Skeletal muscle satellite cell (primary cell): ENCODE measurements around the gene CDKN2B-AS1.
"Not testable (repeated sequence)": the region's sequence is repeated elsewhere in the genome, so short reads cannot be mapped to it uniquely, and the experiment has no call there.

Source experiments
- H3K27me3 ChIP-seq: 2 replicates; pipeline ENCODE4 v1.7.0; 2013; ENCODE audit warnings: low read length; ENCODE audit not compliant: control insufficient read depth, insufficient read depth
- H3K36me3 ChIP-seq: 2 replicates; pipeline ENCODE4 v1.7.0; 2013; ENCODE audit warnings: mild to moderate bottlenecking, control low read depth, low read length; ENCODE audit not compliant: insufficient read depth
- H3K4me1 ChIP-seq: 2 replicates; pipeline ENCODE4 v1.7.0; 2013; ENCODE audit warnings: low read length; ENCODE audit not compliant: control insufficient read depth, insufficient read depth
- H3K4me2 ChIP-seq: 2 replicates; pipeline ENCODE4 v1.7.0; 2013; ENCODE audit warnings: mild to moderate bottlenecking, low read length
- H3K4me3 ChIP-seq: 2 replicates; pipeline ENCODE4 v1.7.0; 2013; ENCODE audit warnings: low read length
- H3K9ac ChIP-seq: 2 replicates; pipeline ENCODE4 v1.7.0; 2013; ENCODE audit warnings: mild to moderate bottlenecking, low read depth, low read length, moderate library complexity
- H3K9me3 ChIP-seq: replicated peaks from 2 replicates; pipeline ENCODE4 v1.7.0; 2013; ENCODE audit warnings: mild to moderate bottlenecking, control low read depth, low read length

Gene CDKN2B-AS1

DNA sequence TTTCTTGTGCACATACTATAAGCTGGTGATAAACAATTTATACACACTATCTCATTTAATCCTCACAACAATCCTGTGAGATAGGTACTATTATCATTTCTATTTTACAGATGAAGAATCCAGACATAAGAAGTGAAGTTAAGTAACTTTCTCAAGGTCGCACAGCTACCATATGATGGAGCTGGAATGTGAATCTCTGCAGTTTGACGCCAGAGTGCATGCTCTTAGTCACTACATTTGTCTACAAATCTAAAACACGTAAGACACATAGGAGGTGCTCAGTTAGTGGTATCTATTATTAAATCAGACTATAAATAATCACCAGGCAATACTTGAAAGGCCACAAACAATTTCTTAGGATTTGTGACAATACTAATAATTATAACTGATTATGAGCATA, 59.5 kb downstream of the CDKN2B-AS1 start:
- Histone ChIP-seq H3K4me2 (no peak overlapping the region), H3K4me1 (peaks cover 27% of the 10 kb centered on the region), H3K27me3 (no peaks in the 10 kb centered on the region), H3K9ac (no peak overlapping the region), H3K4me3 (no peak overlapping the region), H3K36me3 (peaks cover 2% of the 10 kb centered on the region), H3K9me3 (no peaks in the 10 kb centered on the region)

GRCh38 chr9:22054529-22054928, 59.9 kb downstream of the CDKN2B-AS1 start:
- Histone ChIP-seq H3K4me2 (no peak overlapping the region), H3K9ac (no peak overlapping the region), H3K27me3 (no peaks in the 10 kb centered on the region), H3K9me3 (no peaks in the 10 kb centered on the region), H3K4me1 (peaks cover 27% of the 10 kb centered on the region), H3K36me3 (peaks cover 2% of the 10 kb centered on the region), H3K4me3 (no peak overlapping the region)

- Histone ChIP-seq H3K4me2 (peak overlapping the region; percentile 5), H3K36me3 (peaks cover 2% of the 10 kb centered on the region), H3K9me3 (no peaks in the 10 kb centered on the region), H3K27me3 (no peaks in the 10 kb centered on the region), H3K9ac (peak overlapping the region; percentile 42), H3K4me3 (no peak overlapping the region), H3K4me1 (peaks cover 27% of the 10 kb centered on the region)
Observed at GRCh38 chr9:22055090-22055489, 60.5 kb downstream of the CDKN2B-AS1 start.

- Histone ChIP-seq H3K4me2 (no peak overlapping the region), H3K4me3 (no peak overlapping the region), H3K36me3 (peaks cover 2% of the 10 kb centered on the region), H3K9me3 (no peaks in the 10 kb centered on the region), H3K9ac (no peak overlapping the region), H3K4me1 (peaks cover 27% of the 10 kb centered on the region), H3K27me3 (no peaks in the 10 kb centered on the region)
Observed at GRCh38 chr9:22056402-22056801, 61.8 kb downstream of the CDKN2B-AS1 start.

- not testable (repeated sequence) for H3K4me2 ChIP-seq, H3K9ac ChIP-seq, H3K4me3 ChIP-seq, H3K9me3 ChIP-seq, H3K36me3 ChIP-seq, H3K27me3 ChIP-seq
- peaks cover 14% of the 10 kb centered on the region for H3K4me1 ChIP-seq
Observed at GRCh38 chr9:22057972-22058371, 63.4 kb downstream of the CDKN2B-AS1 start.

GRCh38 chr9:22060831-22061383, 66.3 kb downstream of the CDKN2B-AS1 start:
- H3K9me3 ChIP-seq: no peaks in the 10 kb centered on the region
- H3K36me3 ChIP-seq: peaks cover 2% of the 10 kb centered on the region
- H3K4me2 ChIP-seq: no peak overlapping the region
- H3K9ac ChIP-seq: no peak overlapping the region
- H3K4me1 ChIP-seq: no peaks in the 10 kb centered on the region
- no peaks in the 10 kb centered on the region for H3K27me3 ChIP-seq
- no peak overlapping the region for H3K4me3 ChIP-seq

GRCh38 chr9:22064957-22065356, 70.4 kb downstream of the CDKN2B-AS1 start:
- H3K36me3 ChIP-seq: no peaks in the 10 kb centered on the region
- no peaks in the 10 kb centered on the region for H3K4me1 ChIP-seq
- H3K27me3 ChIP-seq: no peaks in the 10 kb centered on the region
- H3K4me3 ChIP-seq: no peak overlapping the region
- no peaks in the 10 kb centered on the region for H3K9me3 ChIP-seq
- H3K9ac ChIP-seq: no peak overlapping the region
- no peak overlapping the region for H3K4me2 ChIP-seq

DNA sequence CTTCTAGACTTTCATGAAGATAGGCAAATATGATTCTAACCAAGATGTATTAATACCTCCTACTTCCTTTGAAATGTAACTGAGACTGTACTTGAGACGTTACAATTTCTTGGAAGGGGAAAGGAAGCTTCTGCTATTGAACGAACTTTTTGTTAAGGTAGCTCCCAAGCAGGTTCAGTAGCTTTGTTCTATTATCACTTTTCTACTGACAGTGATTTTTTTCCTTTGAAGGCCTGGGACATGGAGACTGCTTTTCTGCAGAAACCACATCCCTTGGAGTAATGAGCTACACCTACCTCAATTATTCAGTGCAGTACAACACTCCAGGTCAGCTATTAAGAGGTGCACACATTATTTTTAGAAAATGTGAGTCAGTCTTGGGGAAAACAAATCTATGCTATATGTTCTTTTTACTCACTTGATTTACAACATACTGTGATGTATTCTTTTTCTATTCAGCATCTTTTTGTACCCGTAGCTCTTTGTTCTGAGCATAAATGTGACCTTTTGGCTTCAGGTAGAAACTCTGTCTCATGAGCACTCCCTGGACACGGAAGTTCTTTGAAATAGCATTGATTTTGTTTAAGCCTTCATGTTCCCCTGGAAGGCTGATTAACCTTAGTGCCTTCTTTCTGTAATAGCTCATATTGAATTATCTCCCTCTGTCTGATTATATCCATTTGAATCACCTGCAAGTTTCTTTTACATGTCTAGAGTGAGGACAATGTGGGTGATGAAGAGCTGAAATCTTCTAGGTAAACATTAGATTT, 71.0 kb downstream of the CDKN2B-AS1 start:
- no peak overlapping the region for H3K4me2 ChIP-seq
- H3K27me3 ChIP-seq: no peaks in the 10 kb centered on the region
- H3K4me3 ChIP-seq: no peak overlapping the region
- H3K4me1 ChIP-seq: no peaks in the 10 kb centered on the region
- H3K9ac ChIP-seq: no peak overlapping the region
- H3K36me3 ChIP-seq: no peaks in the 10 kb centered on the region
- no peaks in the 10 kb centered on the region for H3K9me3 ChIP-seq

DNA sequence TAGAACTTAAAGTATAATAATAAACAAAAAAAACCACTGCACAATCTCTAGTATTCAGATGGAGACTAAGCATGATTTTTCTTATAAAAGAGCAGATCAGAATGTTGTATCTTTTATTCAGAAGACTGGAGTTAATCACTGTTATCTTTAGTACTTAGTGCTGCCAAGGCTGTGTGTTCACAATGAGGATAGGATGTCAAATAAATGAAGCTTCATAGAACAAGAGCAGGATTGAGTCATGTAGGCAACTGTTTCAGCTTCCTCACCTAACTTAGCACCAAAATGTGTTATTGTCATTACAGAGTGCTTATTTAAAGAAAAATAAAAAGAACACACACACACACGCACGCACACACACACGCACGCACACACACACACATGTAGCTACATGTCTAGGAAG, 72.6 kb downstream of the CDKN2B-AS1 start:
- H3K4me2 ChIP-seq: no peak overlapping the region
- no peak overlapping the region for H3K4me3 ChIP-seq
- H3K9ac ChIP-seq: no peak overlapping the region
- H3K27me3 ChIP-seq: no peaks in the 10 kb centered on the region
- H3K9me3 ChIP-seq: no peaks in the 10 kb centered on the region
- H3K4me1 ChIP-seq: no peaks in the 10 kb centered on the region
- H3K36me3 ChIP-seq: no peaks in the 10 kb centered on the region

DNA sequence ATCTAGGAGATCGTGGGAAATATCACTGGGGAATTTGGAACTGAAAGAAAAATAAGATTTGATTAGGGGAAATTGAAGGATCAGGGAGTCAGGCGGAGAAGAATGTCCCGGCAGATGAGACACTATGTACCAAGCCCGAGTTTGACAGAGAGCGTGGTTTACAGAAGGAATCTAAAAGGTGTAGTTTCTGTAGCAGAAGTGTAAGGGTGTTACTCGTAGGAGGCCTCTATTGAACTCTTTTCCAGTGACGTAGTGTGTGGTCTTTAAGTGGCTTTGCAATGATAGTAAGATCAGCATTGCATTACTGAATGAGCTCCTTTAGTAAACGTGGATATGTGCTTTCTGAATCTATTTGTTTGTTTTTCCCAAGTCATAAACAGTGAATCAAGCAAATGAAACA, 73.8 kb downstream of the CDKN2B-AS1 start:
- Histone ChIP-seq H3K36me3 (no peaks in the 10 kb centered on the region), H3K4me2 (no peak overlapping the region), H3K9me3 (no peaks in the 10 kb centered on the region), H3K4me3 (no peak overlapping the region), H3K9ac (no peak overlapping the region), H3K4me1 (no peaks in the 10 kb centered on the region), H3K27me3 (no peaks in the 10 kb centered on the region)

DNA sequence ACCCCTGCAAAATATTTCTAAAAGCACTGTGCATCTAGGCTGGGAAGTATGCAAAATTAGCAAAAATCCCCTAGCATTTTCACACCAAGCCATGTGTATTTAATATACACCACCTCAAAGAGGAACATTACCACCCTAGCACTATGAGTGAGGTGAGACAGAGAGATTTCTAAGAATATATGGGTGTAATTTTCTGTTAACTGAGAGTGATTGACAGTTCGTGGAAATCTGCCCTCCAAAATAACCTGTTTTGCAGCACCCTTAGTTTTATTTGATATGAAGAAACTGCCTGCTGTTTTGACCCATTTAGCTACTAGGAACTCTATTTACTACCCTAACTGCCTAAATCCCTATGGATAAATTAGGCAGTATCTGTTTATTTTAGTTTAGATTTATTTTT, 78.8 kb downstream of the CDKN2B-AS1 start:
- Histone ChIP-seq H3K4me3 (no peak overlapping the region), H3K4me2 (no peak overlapping the region), H3K36me3 (no peaks in the 10 kb centered on the region), H3K9ac (no peak overlapping the region), H3K9me3 (no peaks in the 10 kb centered on the region), H3K4me1 (no peaks in the 10 kb centered on the region), H3K27me3 (no peaks in the 10 kb centered on the region)

DNA sequence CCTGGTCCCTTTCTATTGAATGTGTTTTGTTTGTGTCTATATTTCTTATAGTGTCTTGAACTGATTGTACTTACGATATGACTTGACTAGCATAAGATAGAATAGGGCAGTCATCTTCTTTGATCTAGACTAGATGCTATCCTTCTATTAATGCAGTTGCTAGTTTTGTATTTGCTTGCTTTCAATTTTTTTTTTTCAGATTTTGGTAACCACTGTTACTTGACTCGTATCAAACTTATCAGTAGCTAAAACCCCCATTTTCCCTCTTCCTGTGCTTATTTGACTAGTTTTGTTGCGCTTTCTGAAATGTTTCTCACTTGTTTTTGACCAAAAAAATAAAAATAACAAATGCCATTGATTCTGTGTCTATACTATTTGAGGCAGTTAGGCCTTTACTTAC, 83.5 kb downstream of the CDKN2B-AS1 start:
- H3K9ac ChIP-seq: no peak overlapping the region
- no peak overlapping the region for H3K4me3 ChIP-seq
- H3K4me1 ChIP-seq: peaks cover 5% of the 10 kb centered on the region
- no peak overlapping the region for H3K4me2 ChIP-seq
- no peaks in the 10 kb centered on the region for H3K36me3 ChIP-seq
- H3K9me3 ChIP-seq: no peaks in the 10 kb centered on the region
- no peaks in the 10 kb centered on the region for H3K27me3 ChIP-seq
